HG03378 (cell line): Measurements from ENCODE around the gene OXNAD1.
"Not testable (repeated sequence)": the region's sequence is repeated elsewhere in the genome, so short reads cannot be mapped to it uniquely, and the experiment has no call there.

Experiments
- ATAC-seq: cut with Tn5 transposase; IDR thresholded peaks from one replicate; pipeline ENCODE4 v1.9.1; 2021; ENCODE audit warnings: mild to moderate bottlenecking, moderate library complexity; ENCODE audit not compliant: unreplicated experiment

Gene OXNAD1

GRCh38 chr3:16303037-16303575 lies 38.1 kb downstream of the OXNAD1 start:
- ATAC-seq, result no peak

GRCh38 chr3:16304061-16305010 lies 39.3 kb downstream of the OXNAD1 start:
- ATAC-seq, result no peak

GRCh38 chr3:16305111-16305541 lies 40.1 kb downstream of the OXNAD1 start:
- ATAC-seq, result no peak

- ATAC-seq, result no peak
Observed at GRCh38 chr3:16307832-16308531, 43.0 kb downstream of the OXNAD1 start.

GRCh38 chr3:16308727-16309126 lies 43.7 kb downstream of the OXNAD1 start:
- no peak for ATAC-seq

- ATAC-seq, result peak; percentile 92
Observed at GRCh38 chr3:16309558-16309957, 44.5 kb downstream of the OXNAD1 start.

GRCh38 chr3:16310486-16310885 lies 45.5 kb downstream of the OXNAD1 start:
- ATAC-seq, result not testable (repeated sequence)

GRCh38 chr3:16311960-16312451 lies 47.0 kb downstream of the OXNAD1 start:
- peak; percentile 54 for ATAC-seq

GRCh38 chr3:16313886-16314645 lies 49.1 kb downstream of the OXNAD1 start:
- ATAC-seq, result no peak

- no peak for ATAC-seq
Observed at GRCh38 chr3:16315623-16316022, 50.6 kb downstream of the OXNAD1 start.

- ATAC-seq, result no peak
Observed at GRCh38 chr3:16316396-16316795, 51.4 kb downstream of the OXNAD1 start.

GRCh38 chr3:16316847-16317560 lies 52.0 kb downstream of the OXNAD1 start:
- ATAC-seq, result no peak

- no peak for ATAC-seq
Observed at GRCh38 chr3:16317561-16317945, 52.5 kb downstream of the OXNAD1 start.

GRCh38 chr3:16318176-16318575 lies 53.2 kb downstream of the OXNAD1 start:
- no peak for ATAC-seq

- no peak for ATAC-seq
Observed at GRCh38 chr3:16319307-16319706, 54.3 kb downstream of the OXNAD1 start.

GRCh38 chr3:16319723-16320122 lies 54.7 kb downstream of the OXNAD1 start:
- ATAC-seq, result no peak

GRCh38 chr3:16320711-16321110 lies 55.7 kb downstream of the OXNAD1 start:
- no peak for ATAC-seq

- ATAC-seq, result no peak
Observed at GRCh38 chr3:16322189-16322588, 57.2 kb downstream of the OXNAD1 start.

GRCh38 chr3:16323737-16324136 lies 58.7 kb downstream of the OXNAD1 start:
- no peak for ATAC-seq

- no peak for ATAC-seq
Observed at GRCh38 chr3:16325850-16326249, 60.8 kb downstream of the OXNAD1 start.
